Sigmoid colon (tissue), 4 donors: ENCODE measurements around the gene GALNT17.

Experiments
- EP300 ChIP-seq, 4 donors: sonication (generic); formaldehyde crosslinking; IDR thresholded peaks; one replicate each; pipeline ENCODE4 v1.6.1; 2017; ENCODE audit warnings: antibody characterized with exemption in 4 of 4
- POLR2A ChIP-seq, 2 donors: fragments of 450-650 bp; IDR thresholded peaks; one replicate each; pipeline ENCODE4 v1.6.1; 2016; ENCODE audit warnings: antibody characterized with exemption in 2 of 2, mild to moderate bottlenecking in 2 of 2, moderate library complexity in 2 of 2
- TF ChIP-seq, protein P1 (sequence below), 4 experiments: fragments of 450-650 bp in 3 of 4; fragments of 200-600 bp in 1 of 4; IDR thresholded peaks; one replicate each; pipeline ENCODE4 v1.5.1; 2016 to 2019; ENCODE audit warnings: antibody characterized with exemption in 4 of 4, mild to moderate bottlenecking in 3 of 4, moderate library complexity in 2 of 4

DNA sequence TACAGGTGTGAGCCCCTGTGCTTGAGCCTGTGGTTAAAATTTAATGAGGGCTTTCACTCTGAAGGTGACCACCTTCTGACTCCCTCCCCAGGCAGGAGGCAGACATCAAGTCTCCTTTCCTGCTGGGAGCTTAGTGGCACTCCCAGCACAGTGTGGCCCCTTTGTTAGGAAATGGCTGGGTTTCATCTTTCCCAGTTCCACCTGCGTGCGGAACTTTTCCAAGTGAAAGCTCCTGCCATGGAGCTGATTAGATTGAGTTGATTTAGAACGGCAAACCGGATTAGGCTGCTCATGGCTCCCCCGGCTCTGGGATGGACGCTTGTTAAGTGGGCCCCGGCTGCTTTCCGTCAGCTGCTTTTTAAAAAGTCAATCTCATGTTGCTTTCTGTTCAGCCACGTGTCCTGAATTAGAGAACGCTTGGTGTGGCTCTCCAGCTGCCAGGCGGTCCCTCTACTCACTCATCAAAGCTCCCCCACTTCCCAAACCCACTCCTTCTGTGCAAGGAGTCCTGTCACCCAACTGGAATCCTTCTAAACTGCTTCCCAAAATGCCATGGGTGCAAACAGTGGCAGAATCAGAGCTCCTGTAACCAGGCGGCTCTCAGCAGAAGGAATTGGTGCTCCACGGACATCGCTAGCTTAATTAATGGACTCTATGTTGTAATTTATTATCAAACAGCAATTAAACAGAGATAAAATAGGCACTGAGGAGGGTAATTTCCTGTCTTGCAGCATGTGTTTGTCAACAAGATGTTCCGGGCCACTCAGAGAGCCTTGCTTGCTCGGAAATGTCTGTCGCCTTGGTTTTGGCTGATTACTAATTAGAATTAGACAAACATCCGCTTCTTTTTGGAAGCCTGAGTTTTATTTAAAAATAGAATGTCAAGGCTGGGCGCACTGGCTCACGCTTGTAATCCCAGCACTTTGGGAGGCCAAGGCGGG lies 551.2 kb downstream of the GALNT17 start:
- TF ChIP-seq, protein P1, sequence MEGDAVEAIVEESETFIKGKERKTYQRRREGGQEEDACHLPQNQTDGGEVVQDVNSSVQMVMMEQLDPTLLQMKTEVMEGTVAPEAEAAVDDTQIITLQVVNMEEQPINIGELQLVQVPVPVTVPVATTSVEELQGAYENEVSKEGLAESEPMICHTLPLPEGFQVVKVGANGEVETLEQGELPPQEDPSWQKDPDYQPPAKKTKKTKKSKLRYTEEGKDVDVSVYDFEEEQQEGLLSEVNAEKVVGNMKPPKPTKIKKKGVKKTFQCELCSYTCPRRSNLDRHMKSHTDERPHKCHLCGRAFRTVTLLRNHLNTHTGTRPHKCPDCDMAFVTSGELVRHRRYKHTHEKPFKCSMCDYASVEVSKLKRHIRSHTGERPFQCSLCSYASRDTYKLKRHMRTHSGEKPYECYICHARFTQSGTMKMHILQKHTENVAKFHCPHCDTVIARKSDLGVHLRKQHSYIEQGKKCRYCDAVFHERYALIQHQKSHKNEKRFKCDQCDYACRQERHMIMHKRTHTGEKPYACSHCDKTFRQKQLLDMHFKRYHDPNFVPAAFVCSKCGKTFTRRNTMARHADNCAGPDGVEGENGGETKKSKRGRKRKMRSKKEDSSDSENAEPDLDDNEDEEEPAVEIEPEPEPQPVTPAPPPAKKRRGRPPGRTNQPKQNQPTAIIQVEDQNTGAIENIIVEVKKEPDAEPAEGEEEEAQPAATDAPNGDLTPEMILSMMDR (IDR thresholded peaks at IDR 0.05) = no peak
- TF ChIP-seq EP300 (IDR thresholded peaks at IDR 0.05) (no peak), POLR2A (IDR thresholded peaks at IDR 0.05) (no peak)
